GM12878 (cell line): ENCODE data around the gene PNMA1. TPM values are rescaled to one million over a fixed set of nuclear protein-coding genes. Genes with fewer than 3 reads are reported as not detected.

Experiments used
- ASH2L ChIP-seq: fragments of 300-600, 200-600 bp; sonication (generic); IDR thresholded peaks from 2 replicates; pipeline ENCODE4 v1.6.1; 2017; ENCODE audit warnings: low read depth, mild to moderate bottlenecking, borderline replicate concordance
- CBX5 ChIP-seq: sonication (generic); IDR thresholded peaks from 2 replicates; pipeline ENCODE4 v1.6.1; 2016; ENCODE audit warnings: low read depth, moderate library complexity, mild to moderate bottlenecking, inconsistent platforms
- CREB1 ChIP-seq: IDR thresholded peaks from 2 replicates; pipeline ENCODE4 v1.6.1; 2012; ENCODE audit warnings: low read depth, mild to moderate bottlenecking, inconsistent platforms
- ESRRA ChIP-seq: IDR thresholded peaks from 2 replicates; pipeline ENCODE4 v1.6.1; 2012; ENCODE audit warnings: mild to moderate bottlenecking, low read length, improper control_type of control experiment
- ETV6 ChIP-seq, 2 experiments: fragments of 450-650 bp in 1 of 2; IDR thresholded peaks in 1 of 2; conservative IDR thresholded peaks in 1 of 2; 2 replicates each; pipeline ENCODE4 v1.6.1; 2014; ENCODE audit warnings: antibody characterized with exemption in 1 of 2, borderline replicate concordance in 1 of 2, low read depth in 1 of 2, mild to moderate bottlenecking in 1 of 2, moderate library complexity in 1 of 2
- JUNB ChIP-seq: IDR thresholded peaks from 2 replicates; pipeline ENCODE4 v1.6.1; 2016; ENCODE audit warnings: antibody characterized with exemption, mild to moderate bottlenecking
- KDM1A ChIP-seq: fragments of 200-600 bp; sonication (generic); IDR thresholded peaks from 2 replicates; pipeline ENCODE4 v1.6.1; 2016; ENCODE audit warnings: borderline replicate concordance
- MEF2A ChIP-seq: IDR thresholded peaks from 2 replicates; pipeline ENCODE4 v1.6.1; 2011; ENCODE audit warnings: low read depth, mild to moderate bottlenecking, low read length, moderate library complexity; ENCODE audit not compliant: insufficient read depth
- MTA3 ChIP-seq: IDR thresholded peaks from 2 replicates; pipeline ENCODE4 v1.6.1; 2012; ENCODE audit warnings: low read length, inconsistent platforms, borderline replicate concordance
- MXI1 ChIP-seq: fragments of 150-350 bp; IDR thresholded peaks from 2 replicates; pipeline ENCODE4 v1.6.1; 2011; ENCODE audit warnings: low read depth, mild to moderate bottlenecking, inconsistent platforms, low read length, improper control_type of control experiment
- NR2C2 ChIP-seq: IDR thresholded peaks from 2 replicates; pipeline ENCODE4 v1.6.1; 2011; ENCODE audit warnings: borderline replicate concordance, low read depth; ENCODE audit not compliant: control insufficient read depth, insufficient read length
- PAX8 ChIP-seq: fragments of 450-650 bp; IDR thresholded peaks from 2 replicates; pipeline ENCODE4 v1.6.1; 2017; ENCODE audit warnings: mild to moderate bottlenecking, moderate library complexity
- PML ChIP-seq: IDR thresholded peaks from 2 replicates; pipeline ENCODE4 v1.6.1; 2012; ENCODE audit warnings: low read length, inconsistent platforms
- SMAD1 ChIP-seq: fragments of 450-650 bp; IDR thresholded peaks from 2 replicates; pipeline ENCODE4 v1.6.1; 2018; ENCODE audit warnings: mild to moderate bottlenecking, low read depth; ENCODE audit not compliant: partially characterized antibody
- SREBF1 ChIP-seq: IDR thresholded peaks from 2 replicates; pipeline ENCODE4 v1.6.1; 2012; ENCODE audit warnings: mild to moderate bottlenecking, low read length
- SUZ12 ChIP-seq: fragments of 200-600 bp; sonication (generic); IDR thresholded peaks from one replicate; pipeline ENCODE4 v1.6.1; 2018; ENCODE audit warnings: antibody characterized with exemption, mild to moderate bottlenecking; ENCODE audit not compliant: unreplicated experiment
- TARDBP ChIP-seq: IDR thresholded peaks from 2 replicates; pipeline ENCODE4 v1.6.1; 2016; ENCODE audit warnings: borderline replicate concordance
- TBL1XR1 ChIP-seq: IDR thresholded peaks from 2 replicates; pipeline ENCODE4 v1.6.1; 2012; ENCODE audit warnings: low read depth, low read length, improper control_type of control experiment
- TCF12 ChIP-seq: IDR thresholded peaks from 2 replicates; pipeline ENCODE4 v1.6.1; 2011; ENCODE audit warnings: low read depth, mild to moderate bottlenecking, low read length
- WRNIP1 ChIP-seq: IDR thresholded peaks from 2 replicates; pipeline ENCODE4 v1.6.1; 2011; ENCODE audit warnings: low read depth, low read length, improper control_type of control experiment, borderline replicate concordance
- YBX1 ChIP-seq: fragments of 450-650 bp; IDR thresholded peaks from 2 replicates; pipeline ENCODE4 v1.6.1; 2016; ENCODE audit warnings: antibody characterized with exemption
- YY1 ChIP-seq: IDR thresholded peaks from 2 replicates; pipeline ENCODE4 v1.6.1; 2011; ENCODE audit warnings: low read depth, mild to moderate bottlenecking, low read length
- ZNF207 ChIP-seq: fragments of 450-650 bp; IDR thresholded peaks from 2 replicates; pipeline ENCODE4 v1.6.1; 2014; ENCODE audit warnings: antibody characterized with exemption, mild to moderate bottlenecking, borderline replicate concordance
- ZNF384 ChIP-seq: IDR thresholded peaks from 2 replicates; pipeline ENCODE4 v1.6.1; 2012; ENCODE audit warnings: low read depth, mild to moderate bottlenecking, low read length, improper control_type of control experiment, borderline replicate concordance
- polyA plus RNA-seq, 11 experiments: library from polyadenylated mRNA; depleted of rRNA in 4 of 11; unstranded in 6 of 11; stranded (reverse) in 5 of 11; fragments of >200 nt; fragmentation: Nextera tagmentation in 4 of 11; fragmentation: Illumina TruSeq in 1 of 11; extraction: Ambion mirVana in 4 of 11; extraction: Trizol in 1 of 11; gene quantifications; 1 replicate in 1 of 11; 2 replicates in 10 of 11; pipeline versions ENCODE4 v1.2.1 to v1.2.3, GENCODE V29; 2011 to 2016; ENCODE audit warnings: inconsistent platforms in 2 of 11, missing spikeins in 2 of 11, low read depth in 1 of 11
- total RNA-seq, 4 experiments: library from RNA; depleted of rRNA in 3 of 4; stranded (reverse); fragments of >200 nt in 3 of 4; fragmentation: Illumina TruSeq in 1 of 4; extraction: Trizol in 1 of 4; gene quantifications; 2 replicates each; pipeline versions ENCODE4 v1.2.1 to v1.2.3, GENCODE V29; 2013 to 2021
- TF ChIP-seq, protein P1 (sequence below): IDR thresholded peaks from 2 replicates; pipeline ENCODE4 v1.6.1; 2011; ENCODE audit warnings: borderline replicate concordance, low read depth, mild to moderate bottlenecking, moderate library complexity, low read length; ENCODE audit not compliant: insufficient read depth, poor library complexity, severe bottlenecking
- TF ChIP-seq, protein P2 (sequence below): IDR thresholded peaks from 2 replicates; pipeline ENCODE4 v1.6.1; 2011; ENCODE audit warnings: low read depth, mild to moderate bottlenecking, low read length, moderate library complexity, borderline replicate concordance; ENCODE audit errors: extremely low read depth
- TF ChIP-seq, protein P3 (sequence below): fragments of 150-350 bp; IDR thresholded peaks from 2 replicates; pipeline ENCODE4 v1.6.1; 2016; ENCODE audit warnings: low read depth, low read length

Gene PNMA1
- total and polyA plus RNA-seq, 10 of the 15 experiments (the other 5 are each of a cell fraction or from before 2014, with no cell fraction given), result 1.8 to 39.3 (median 11.1) TPM

DNA sequence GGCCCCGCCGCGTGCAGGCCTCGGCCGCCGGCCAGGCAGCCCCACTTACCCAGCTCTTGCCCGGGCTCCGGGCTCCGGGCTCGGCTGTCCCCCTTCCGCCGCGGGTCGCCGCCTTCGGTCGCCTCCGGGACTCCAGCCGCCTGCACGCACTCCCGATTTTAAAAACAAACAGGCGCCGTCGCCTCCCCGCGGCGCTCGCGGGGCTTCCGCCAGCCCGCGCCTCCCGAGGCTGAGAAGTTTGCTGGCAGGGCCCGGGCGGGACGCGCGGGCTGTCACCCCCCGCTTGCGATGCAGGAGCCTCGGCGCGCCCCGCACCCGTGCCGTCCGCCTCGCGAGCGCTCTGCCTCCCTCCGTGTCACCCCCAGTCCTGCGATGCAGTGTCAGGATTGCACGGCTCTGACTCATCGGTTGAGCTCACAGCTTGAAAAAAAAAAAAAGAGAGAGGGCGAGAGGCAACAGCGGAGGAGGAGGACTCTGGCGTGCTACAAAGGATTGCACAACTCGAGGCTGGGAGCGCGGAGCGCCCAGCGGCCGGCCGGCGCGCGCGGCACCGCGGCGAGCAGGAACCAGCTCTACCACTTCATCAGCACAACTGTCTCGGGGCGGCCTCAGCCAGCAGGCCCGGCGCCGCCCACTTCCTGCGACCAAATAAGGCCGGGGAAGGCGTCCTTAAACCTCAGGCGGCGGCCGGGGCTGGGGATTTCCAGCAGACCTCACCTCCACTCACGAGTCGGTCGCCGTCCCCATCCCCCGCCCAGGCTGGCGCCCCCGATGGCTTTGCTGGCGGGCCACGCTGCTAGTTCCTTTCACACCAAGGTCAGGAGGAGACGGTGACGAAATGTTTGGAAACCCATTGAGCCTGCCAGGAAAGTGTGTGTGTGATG is 45.8 kb upstream of the PNMA1 start (continued):
- TF ChIP-seq MEF2A (peak; percentile 9; the same call in 1 of the 2 replicates), SREBF1 (no peak), TARDBP (0 out of 2 replicates have a peak, but pooled peaks have one; percentile 31), MTA3 (no peak), ASH2L (no peak), KDM1A (no peak), ESRRA (no peak), TCF12 (0 out of 2 replicates have a peak, but pooled peaks have one; percentile 26), YBX1 (no peak), CBX5 (no peak), SMAD1 (no peak), ZNF384 (peak; percentile 63), TBL1XR1 (no peak), SUZ12 (no peak), JUNB (no peak), PML (no peak), PAX8 (no peak), ZNF207 (no peak; the same call in 1 of the 2 replicates), CREB1 (no peak), WRNIP1 (no peak), MXI1 (no peak), YY1 (peak; percentile 38; the same call in 1 of the 2 replicates), NR2C2 (no peak), ETV6 (conservative IDR thresholded peaks at IDR 0.05 in 1 of 2, IDR thresholded peaks at IDR 0.05 in 1 of 2; ENCODE audit: borderline replicate concordance in 1 of 2, low read depth in 1 of 2) (no peak; a peak in 2 of 4 replicates)
- TF ChIP-seq, protein P1, sequence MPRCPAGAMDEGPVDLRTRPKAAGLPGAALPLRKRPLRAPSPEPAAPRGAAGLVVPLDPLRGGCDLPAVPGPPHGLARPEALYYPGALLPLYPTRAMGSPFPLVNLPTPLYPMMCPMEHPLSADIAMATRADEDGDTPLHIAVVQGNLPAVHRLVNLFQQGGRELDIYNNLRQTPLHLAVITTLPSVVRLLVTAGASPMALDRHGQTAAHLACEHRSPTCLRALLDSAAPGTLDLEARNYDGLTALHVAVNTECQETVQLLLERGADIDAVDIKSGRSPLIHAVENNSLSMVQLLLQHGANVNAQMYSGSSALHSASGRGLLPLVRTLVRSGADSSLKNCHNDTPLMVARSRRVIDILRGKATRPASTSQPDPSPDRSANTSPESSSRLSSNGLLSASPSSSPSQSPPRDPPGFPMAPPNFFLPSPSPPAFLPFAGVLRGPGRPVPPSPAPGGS, result peak; percentile 55
- TF ChIP-seq, protein P2, sequence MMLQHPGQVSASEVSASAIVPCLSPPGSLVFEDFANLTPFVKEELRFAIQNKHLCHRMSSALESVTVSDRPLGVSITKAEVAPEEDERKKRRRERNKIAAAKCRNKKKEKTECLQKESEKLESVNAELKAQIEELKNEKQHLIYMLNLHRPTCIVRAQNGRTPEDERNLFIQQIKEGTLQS, result no peak
- TF ChIP-seq, protein P3, sequence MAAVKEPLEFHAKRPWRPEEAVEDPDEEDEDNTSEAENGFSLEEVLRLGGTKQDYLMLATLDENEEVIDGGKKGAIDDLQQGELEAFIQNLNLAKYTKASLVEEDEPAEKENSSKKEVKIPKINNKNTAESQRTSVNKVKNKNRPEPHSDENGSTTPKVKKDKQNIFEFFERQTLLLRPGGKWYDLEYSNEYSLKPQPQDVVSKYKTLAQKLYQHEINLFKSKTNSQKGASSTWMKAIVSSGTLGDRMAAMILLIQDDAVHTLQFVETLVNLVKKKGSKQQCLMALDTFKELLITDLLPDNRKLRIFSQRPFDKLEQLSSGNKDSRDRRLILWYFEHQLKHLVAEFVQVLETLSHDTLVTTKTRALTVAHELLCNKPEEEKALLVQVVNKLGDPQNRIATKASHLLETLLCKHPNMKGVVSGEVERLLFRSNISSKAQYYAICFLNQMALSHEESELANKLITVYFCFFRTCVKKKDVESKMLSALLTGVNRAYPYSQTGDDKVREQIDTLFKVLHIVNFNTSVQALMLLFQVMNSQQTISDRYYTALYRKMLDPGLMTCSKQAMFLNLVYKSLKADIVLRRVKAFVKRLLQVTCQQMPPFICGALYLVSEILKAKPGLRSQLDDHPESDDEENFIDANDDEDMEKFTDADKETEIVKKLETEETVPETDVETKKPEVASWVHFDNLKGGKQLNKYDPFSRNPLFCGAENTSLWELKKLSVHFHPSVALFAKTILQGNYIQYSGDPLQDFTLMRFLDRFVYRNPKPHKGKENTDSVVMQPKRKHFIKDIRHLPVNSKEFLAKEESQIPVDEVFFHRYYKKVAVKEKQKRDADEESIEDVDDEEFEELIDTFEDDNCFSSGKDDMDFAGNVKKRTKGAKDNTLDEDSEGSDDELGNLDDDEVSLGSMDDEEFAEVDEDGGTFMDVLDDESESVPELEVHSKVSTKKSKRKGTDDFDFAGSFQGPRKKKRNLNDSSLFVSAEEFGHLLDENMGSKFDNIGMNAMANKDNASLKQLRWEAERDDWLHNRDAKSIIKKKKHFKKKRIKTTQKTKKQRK, result no peak
